C4-2B (cell line): ENCODE data around the gene PLA2G4D.

Experiments
- CTCF ChIP-seq: fragments of 450-650 bp; conservative IDR thresholded peaks from 2 replicates; pipeline ENCODE4 v1.5.1; 2017; ENCODE audit warnings: mild to moderate bottlenecking
- ZFX ChIP-seq: fragments of 450-650 bp; IDR thresholded peaks from 2 replicates; pipeline ENCODE4 v1.6.1; 2017

GRCh38 chr15:42138968-42139386, 44.6 kb upstream of the PLA2G4D start:
- no peak for TF ChIP-seq CTCF
- TF ChIP-seq ZFX: no peak
